ENCODE results near the gene B4GALNT1. TPM values are rescaled to one million over a fixed set of nuclear protein-coding genes. Genes with fewer than 3 reads are reported as not detected.
"Not testable (repeated sequence)": the region's sequence is repeated elsewhere in the genome, so short reads cannot be mapped to it uniquely, and the experiment has no call there.

The B4GALNT1 gene
- total RNA-seq, 1 donor from 2014 or later, result 83.9 TPM

DNA sequence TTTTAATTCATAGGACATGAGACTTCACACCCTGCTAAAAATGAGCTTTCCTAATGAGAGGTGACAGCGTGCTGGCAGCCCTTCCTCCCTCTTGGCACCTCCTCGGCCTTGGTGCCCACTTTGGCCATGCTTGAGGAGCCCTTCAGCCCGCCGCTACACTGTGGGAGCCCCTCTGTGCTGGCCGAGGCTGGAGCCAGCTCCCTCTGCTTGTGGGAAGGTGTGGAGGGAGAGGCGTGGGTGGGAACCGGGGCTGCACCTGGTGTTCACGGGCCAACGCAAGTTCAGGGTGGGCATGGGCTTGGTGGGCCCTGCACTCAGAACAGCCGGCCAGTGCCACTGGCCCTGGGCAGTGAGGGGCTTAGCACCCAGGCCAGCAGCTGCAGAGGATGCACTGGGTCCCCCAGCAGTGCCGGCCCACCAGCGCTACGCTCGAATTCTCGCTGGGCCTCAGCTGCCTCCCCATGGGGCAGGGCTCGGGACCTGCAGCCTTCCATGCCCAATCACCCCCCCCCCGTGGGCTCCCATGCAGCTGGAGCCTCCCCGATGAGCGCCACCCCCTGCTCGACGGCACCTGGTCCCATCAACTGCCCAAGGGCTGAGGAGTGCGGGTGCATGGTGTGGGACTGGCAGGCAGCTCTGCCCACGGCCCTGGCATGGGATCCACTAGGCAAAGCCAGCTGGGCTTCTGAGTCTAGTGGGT lies 22.7 kb upstream of the B4GALNT1 start:
- no peak for DNase-seq
- H3K27me3 Mint-ChIP-seq (ENCODE audit: unreplicated experiment), result peaks cover 5% of the 10 kb centered on the region

GRCh38 chr12:57654042-57654441 lies 21.0 kb upstream of the B4GALNT1 start:
- H3K27me3 Mint-ChIP-seq (ENCODE audit: unreplicated experiment), result peaks cover 2% of the 10 kb centered on the region
- TF ChIP-seq CTCF (IDR thresholded peaks at IDR 0.05; ENCODE audit: partially characterized antibody, unreplicated experiment), result no peak
- H3K4me3 Mint-ChIP-seq (ENCODE audit: unreplicated experiment), result no peak overlapping the region
- H3K4me1 Mint-ChIP-seq (ENCODE audit: low read depth, unreplicated experiment), result no peaks in the 10 kb centered on the region
- H3K27ac Mint-ChIP-seq (ENCODE audit: unreplicated experiment), result no peak overlapping the region
- H3K36me3 Mint-ChIP-seq (ENCODE audit: unreplicated experiment), result no peaks in the 10 kb centered on the region
- peaks cover 2% of the 10 kb centered on the region for H3K9me3 Mint-ChIP-seq (ENCODE audit: unreplicated experiment)
- DNase-seq, result no peak

More for the DNA sequence above, 22.7 kb upstream of the B4GALNT1 start:
- no peaks in the 10 kb centered on the region for H3K4me1 Mint-ChIP-seq (ENCODE audit: low read depth, unreplicated experiment)
- H3K27ac Mint-ChIP-seq (ENCODE audit: unreplicated experiment), result no peak overlapping the region
- H3K9me3 Mint-ChIP-seq (ENCODE audit: unreplicated experiment), result peaks cover 3% of the 10 kb centered on the region
- TF ChIP-seq CTCF (IDR thresholded peaks at IDR 0.05; ENCODE audit: partially characterized antibody, unreplicated experiment), result no peak
- no peaks in the 10 kb centered on the region for H3K36me3 Mint-ChIP-seq (ENCODE audit: unreplicated experiment)
- H3K4me3 Mint-ChIP-seq (ENCODE audit: unreplicated experiment), result no peak overlapping the region

- H3K27me3 Mint-ChIP-seq (ENCODE audit: unreplicated experiment); H3K4me3 Mint-ChIP-seq (ENCODE audit: unreplicated experiment); H3K27ac Mint-ChIP-seq (ENCODE audit: unreplicated experiment); H3K36me3 Mint-ChIP-seq (ENCODE audit: unreplicated experiment); DNase-seq; H3K9me3 Mint-ChIP-seq (ENCODE audit: unreplicated experiment); H3K4me1 Mint-ChIP-seq (ENCODE audit: low read depth, unreplicated experiment): not testable (repeated sequence)
These were observed 13.7 kb upstream of the B4GALNT1 start for GRCh38 chr12:57646659-57647049.

DNA sequence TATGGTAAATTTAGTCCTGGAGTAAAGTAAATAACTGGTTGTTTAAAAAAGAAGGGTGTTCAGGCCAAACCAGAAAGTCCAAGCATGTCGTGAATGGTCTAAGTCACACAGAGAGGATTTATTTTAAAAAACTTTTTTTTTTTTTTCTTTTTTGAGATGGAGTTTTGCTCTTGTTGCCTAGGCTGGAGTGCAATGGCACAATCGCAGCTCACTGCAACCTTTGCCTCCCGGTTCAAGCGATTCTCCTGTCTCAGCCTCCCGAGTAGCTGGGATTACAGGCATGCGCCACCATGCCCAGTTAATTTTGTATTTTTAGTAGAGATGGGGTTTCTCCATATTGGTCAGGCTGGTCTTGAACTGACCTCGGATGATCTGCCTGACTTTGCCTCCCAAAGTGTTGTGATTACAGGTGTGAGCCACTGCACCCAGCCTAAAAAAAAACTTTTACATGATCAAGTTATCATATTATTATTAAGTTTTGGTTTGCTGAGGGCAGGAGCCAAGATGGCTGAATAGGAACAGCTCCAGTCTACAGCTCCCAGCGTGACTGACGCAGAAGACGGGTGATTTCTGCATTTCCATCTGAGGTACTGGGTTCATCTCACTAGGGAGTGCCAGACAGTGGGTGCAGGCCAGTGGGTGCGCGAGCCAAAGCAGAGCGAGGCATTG lies 13.1 kb upstream of the B4GALNT1 start:
- not testable (repeated sequence) for DNase-seq; H3K9me3 Mint-ChIP-seq (ENCODE audit: unreplicated experiment); H3K27me3 Mint-ChIP-seq (ENCODE audit: unreplicated experiment); H3K4me3 Mint-ChIP-seq (ENCODE audit: unreplicated experiment); H3K4me1 Mint-ChIP-seq (ENCODE audit: low read depth, unreplicated experiment); H3K27ac Mint-ChIP-seq (ENCODE audit: unreplicated experiment); H3K36me3 Mint-ChIP-seq (ENCODE audit: unreplicated experiment)

DNA sequence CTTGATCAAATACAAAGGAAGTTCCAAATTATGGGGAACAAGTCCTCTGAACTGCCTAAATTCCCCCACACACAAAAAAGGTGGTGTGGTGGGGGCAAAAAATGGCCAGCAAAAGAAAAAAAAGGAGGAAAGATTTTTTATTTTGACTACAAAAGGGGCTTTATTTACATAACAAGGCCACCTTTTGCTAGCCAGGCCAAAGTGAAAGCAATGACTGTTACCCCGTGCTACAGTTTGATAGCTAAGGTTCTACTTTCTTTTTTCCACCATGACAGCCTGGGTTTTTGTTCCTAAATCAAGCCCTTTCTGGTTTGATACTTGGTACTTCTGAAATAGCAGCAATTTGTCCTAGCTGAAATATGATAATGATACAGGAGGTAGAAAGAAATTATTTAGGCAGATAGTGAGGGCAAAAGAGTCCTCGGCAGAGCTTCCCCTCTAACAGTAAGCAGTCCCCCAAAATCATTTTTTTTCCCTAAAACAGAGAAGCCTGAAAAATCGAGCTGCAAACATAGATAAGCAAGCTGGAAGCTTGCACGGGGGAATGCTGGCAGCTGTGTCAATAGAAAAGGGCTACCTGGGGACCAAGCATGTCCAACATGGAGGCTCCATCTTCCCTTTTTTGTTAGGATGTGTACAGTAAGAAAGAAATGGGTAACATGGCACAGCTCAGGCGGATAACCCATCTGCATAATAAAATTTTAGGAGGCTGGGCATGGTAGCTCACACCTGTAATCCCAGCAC lies 8.9 kb upstream of the B4GALNT1 start:
- TF ChIP-seq CTCF (IDR thresholded peaks at IDR 0.05; ENCODE audit: partially characterized antibody, unreplicated experiment), result no peak
- Mint-ChIP-seq H3K4me3 (ENCODE audit: unreplicated experiment) (no peak overlapping the region), H3K27me3 (ENCODE audit: unreplicated experiment) (peaks cover 2% of the 10 kb centered on the region), H3K4me1 (ENCODE audit: low read depth, unreplicated experiment) (no peaks in the 10 kb centered on the region), H3K36me3 (ENCODE audit: unreplicated experiment) (peaks cover 4% of the 10 kb centered on the region), H3K27ac (ENCODE audit: unreplicated experiment) (no peak overlapping the region), H3K9me3 (ENCODE audit: unreplicated experiment) (peaks cover 5% of the 10 kb centered on the region)
- DNase-seq, result no peak

Data from glutamatergic neuron (in vitro differentiated cells).